ENCODE data around the gene MAOB. TPM values are rescaled to one million over a fixed set of nuclear protein-coding genes. Genes with fewer than 3 reads are reported as not detected.
A peak's percentile ranks its signal among the peaks of the same experiment; 100 is the strongest.

MAOB gene
- total and polyA plus RNA-seq, 7 donors: 5.2 to 65.4 (median 23.2) TPM

DNA sequence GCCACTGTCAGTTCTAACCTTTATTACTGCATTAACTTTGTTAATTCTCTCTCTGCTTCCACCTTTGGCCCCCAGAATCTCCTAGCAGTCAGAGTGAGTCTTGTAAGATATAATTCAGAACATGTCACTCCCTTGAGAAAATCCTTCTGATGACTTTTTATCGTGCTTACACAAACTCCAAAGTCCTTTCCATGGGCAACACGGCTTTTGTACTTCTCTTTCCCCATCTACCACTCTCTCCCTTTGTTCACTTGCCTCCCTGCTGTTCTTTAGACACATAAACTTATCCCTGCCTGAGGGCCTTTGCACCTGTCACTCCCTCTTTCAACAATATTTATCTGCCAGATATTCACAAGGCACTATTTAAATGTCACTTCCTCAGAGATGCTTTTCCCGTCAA, 64.8 kb downstream of the MAOB start:
- intact Hi-C loops (cut with DNase I): no loop called here
- Histone ChIP-seq H3K27me3 (no peaks in the 10 kb centered on the region), H3K27ac (no peak overlapping the region)

DNA sequence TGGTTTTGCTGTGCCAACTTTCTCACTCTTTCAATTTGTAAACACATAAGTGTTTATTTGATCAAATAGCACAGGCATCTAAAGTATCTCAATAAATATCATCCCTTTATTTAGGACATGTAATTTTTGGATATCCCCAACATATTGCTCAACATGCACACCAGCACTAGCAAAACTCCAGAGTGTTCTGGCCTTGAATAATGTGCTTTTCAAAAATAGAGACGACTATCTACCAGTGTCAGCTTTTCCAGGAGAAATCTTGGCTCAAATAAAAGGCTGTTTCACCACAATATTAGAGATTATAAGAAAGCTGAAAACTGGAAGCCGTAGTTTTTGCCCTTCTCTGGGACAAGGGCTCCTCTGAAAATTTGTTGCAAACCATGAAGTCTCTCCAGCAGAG, 67.0 kb downstream of the MAOB start:
- no peak for TF ChIP-seq POLR2A (IDR thresholded peaks at IDR 0.05)
- TF ChIP-seq POLR2AphosphoS5 (IDR thresholded peaks at IDR 0.05): peak in 1 of 4 donors; percentile 18
- no peaks in the 10 kb centered on the region for H3K9me3 ChIP-seq
- no peak overlapping the region for H3K4me3 ChIP-seq
- no peaks in the 10 kb centered on the region for H3K27me3 ChIP-seq
- 74 to 84% methylated on average over 2 of the region's 2 CpGs for WGBS, 2 donors
- intact Hi-C loops (cut with DNase I): no loop called here
- no peaks in the 10 kb centered on the region for H3K36me3 ChIP-seq
- H3K4me1 ChIP-seq: peaks cover 0 to 3% (median 0%) of the 10 kb centered on the region in 4 donors
- H3K27ac ChIP-seq: no peak overlapping the region
- no peak for DNase-seq

More for the DNA sequence above, 64.8 kb downstream of the MAOB start:
- Histone ChIP-seq H3K4me3 (no peak overlapping the region), H3K36me3 (no peaks in the 10 kb centered on the region), H3K4me1 (peaks cover 0 to 11% (median 0%) of the 10 kb centered on the region in 4 donors), H3K9me3 (no peaks in the 10 kb centered on the region)
- WGBS, 2 donors: 28 to 72% methylated on average over 3 of the region's 3 CpGs
- TF ChIP-seq, protein P1, sequence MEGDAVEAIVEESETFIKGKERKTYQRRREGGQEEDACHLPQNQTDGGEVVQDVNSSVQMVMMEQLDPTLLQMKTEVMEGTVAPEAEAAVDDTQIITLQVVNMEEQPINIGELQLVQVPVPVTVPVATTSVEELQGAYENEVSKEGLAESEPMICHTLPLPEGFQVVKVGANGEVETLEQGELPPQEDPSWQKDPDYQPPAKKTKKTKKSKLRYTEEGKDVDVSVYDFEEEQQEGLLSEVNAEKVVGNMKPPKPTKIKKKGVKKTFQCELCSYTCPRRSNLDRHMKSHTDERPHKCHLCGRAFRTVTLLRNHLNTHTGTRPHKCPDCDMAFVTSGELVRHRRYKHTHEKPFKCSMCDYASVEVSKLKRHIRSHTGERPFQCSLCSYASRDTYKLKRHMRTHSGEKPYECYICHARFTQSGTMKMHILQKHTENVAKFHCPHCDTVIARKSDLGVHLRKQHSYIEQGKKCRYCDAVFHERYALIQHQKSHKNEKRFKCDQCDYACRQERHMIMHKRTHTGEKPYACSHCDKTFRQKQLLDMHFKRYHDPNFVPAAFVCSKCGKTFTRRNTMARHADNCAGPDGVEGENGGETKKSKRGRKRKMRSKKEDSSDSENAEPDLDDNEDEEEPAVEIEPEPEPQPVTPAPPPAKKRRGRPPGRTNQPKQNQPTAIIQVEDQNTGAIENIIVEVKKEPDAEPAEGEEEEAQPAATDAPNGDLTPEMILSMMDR (IDR thresholded peaks at IDR 0.05): no peak
- TF ChIP-seq EP300 (IDR thresholded peaks at IDR 0.05) (no peak), POLR2A (IDR thresholded peaks at IDR 0.05) (no peak), POLR2AphosphoS5 (IDR thresholded peaks at IDR 0.05) (no peak)
- no peak for DNase-seq

DNA sequence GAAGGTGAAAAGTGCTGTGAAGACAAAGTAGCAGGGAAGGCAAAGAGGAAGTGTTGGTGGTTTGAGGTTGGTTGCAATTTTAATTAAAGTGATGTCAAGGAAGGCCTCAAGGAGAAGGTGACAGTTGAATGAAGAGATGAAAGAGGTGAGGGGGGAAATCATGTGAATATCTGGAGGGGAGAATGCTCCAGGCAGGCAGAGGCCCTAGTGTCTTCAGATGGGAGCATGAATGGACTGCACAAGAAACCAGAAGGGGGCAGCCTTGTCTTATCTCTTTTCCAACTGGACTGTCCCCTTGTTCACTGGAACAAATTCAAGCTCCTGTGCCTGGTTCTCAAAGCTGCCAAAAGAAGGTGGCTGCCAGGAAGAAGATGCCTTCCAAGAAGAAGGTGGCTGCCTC, 68.4 kb downstream of the MAOB start:
- Histone ChIP-seq H3K9me3 (no peaks in the 10 kb centered on the region), H3K27ac (no peak overlapping the region), H3K4me3 (no peak overlapping the region), H3K36me3 (no peaks in the 10 kb centered on the region), H3K27me3 (no peaks in the 10 kb centered on the region), H3K4me1 (peaks cover 0 to 3% (median 0%) of the 10 kb centered on the region in 4 donors)
- TF ChIP-seq POLR2AphosphoS5 (IDR thresholded peaks at IDR 0.05): no peak
- TF ChIP-seq, protein P1 (IDR thresholded peaks at IDR 0.05): no peak
- no peak for TF ChIP-seq POLR2A (IDR thresholded peaks at IDR 0.05)
- no peak for TF ChIP-seq EP300 (IDR thresholded peaks at IDR 0.05)
- DNase-seq: no peak
- intact Hi-C loops (cut with DNase I): no loop called here

DNA sequence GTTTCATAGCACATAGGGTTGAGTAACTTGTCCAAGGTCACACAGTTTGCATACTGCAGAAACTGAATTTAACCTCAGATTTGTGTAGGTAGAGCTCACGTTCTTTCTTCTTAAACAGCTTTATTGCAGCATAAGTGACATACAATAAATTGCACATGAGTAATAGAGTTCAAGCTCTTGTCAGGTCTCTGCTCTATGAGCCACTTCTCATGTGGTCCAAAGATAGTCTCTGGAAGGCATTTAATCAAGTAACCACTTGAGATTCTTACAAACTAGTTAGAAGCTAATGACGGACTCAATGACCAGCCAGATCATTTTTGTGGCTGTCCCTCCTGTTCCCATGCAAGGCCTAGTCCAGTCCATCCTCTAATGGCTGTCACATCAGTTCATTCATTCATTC, 68.9 kb downstream of the MAOB start:
- Histone ChIP-seq H3K36me3 (no peaks in the 10 kb centered on the region), H3K9me3 (no peaks in the 10 kb centered on the region), H3K27ac (no peak overlapping the region), H3K27me3 (no peaks in the 10 kb centered on the region), H3K4me3 (no peak overlapping the region), H3K4me1 (peaks cover 0 to 3% (median 0%) of the 10 kb centered on the region in 4 donors)
- DNase-seq: no peak
- intact Hi-C loops (cut with DNase I): no loop called here
- TF ChIP-seq, protein P1 (IDR thresholded peaks at IDR 0.05): no peak
- TF ChIP-seq POLR2A (IDR thresholded peaks at IDR 0.05) (no peak), POLR2AphosphoS5 (IDR thresholded peaks at IDR 0.05) (no peak), EP300 (IDR thresholded peaks at IDR 0.05) (no peak)
- 61 to 82% methylated on average over 2 of the region's 2 CpGs for WGBS, 2 donors

DNA sequence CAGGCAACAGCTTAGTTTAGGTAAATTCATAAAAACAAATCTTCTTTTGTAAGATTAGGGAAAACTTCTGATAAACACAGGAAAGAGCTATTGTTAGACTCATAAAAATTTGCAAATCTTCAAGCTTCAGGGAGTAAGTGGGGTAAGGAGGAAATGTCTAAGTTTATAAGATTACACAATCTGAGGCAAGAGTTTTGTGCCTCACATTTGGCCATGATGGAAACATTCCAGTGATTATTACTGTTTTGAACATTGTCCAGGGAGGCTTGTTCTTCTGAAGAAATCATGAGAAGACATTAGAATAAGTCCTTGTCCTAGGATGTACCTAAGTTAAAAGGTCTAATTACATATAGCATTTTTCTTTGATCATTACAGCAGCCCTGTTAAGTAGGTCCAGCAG, 72.8 kb downstream of the MAOB start:
- peaks cover 0 to 18% (median 8%) of the 10 kb centered on the region in 4 donors for H3K4me1 ChIP-seq
- no peaks in the 10 kb centered on the region for H3K36me3 ChIP-seq
- intact Hi-C loops (cut with DNase I): no loop called here
- H3K27me3 ChIP-seq: no peaks in the 10 kb centered on the region
- no peaks in the 10 kb centered on the region for H3K9me3 ChIP-seq
- H3K4me3 ChIP-seq: no peak overlapping the region
- DNase-seq: no peak
- H3K27ac ChIP-seq: peak overlapping the region; percentile 29 to 52 (median 40)
- TF ChIP-seq POLR2A (IDR thresholded peaks at IDR 0.05): no peak
- peak in 3 of 4 donors; percentile 37 to 52 (median 42) for TF ChIP-seq POLR2AphosphoS5 (IDR thresholded peaks at IDR 0.05)

DNA sequence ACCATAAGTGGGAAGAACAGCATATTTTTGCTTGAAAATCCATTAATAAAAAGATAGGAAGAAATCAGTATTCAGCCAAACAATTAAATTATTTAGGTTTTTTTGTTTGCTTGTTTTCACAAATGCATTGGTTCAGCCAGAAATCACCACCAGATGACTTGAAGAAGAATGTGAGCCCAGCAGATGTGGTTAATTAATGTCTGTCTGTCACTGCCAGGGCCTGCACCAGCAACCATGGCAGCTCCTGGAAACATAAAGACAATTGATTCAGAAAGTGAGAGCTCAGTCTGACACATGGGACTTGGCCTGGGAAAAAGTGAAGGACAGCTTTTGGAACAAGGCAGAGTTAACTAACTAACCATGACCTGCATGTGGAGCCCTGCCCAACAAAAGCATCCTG, 74.0 kb downstream of the MAOB start:
- intact Hi-C loops (cut with DNase I): no loop called here
- H3K27ac ChIP-seq: no peak overlapping the region

More for the DNA sequence above, 74.0 kb downstream of the MAOB start:
- Histone ChIP-seq H3K36me3 (no peaks in the 10 kb centered on the region), H3K27me3 (no peaks in the 10 kb centered on the region), H3K4me1 (peaks cover 0 to 18% (median 8%) of the 10 kb centered on the region in 4 donors), H3K9me3 (no peaks in the 10 kb centered on the region), H3K4me3 (no peak overlapping the region)
- TF ChIP-seq, protein P1 (IDR thresholded peaks at IDR 0.05): no peak
- TF ChIP-seq POLR2AphosphoS5 (IDR thresholded peaks at IDR 0.05) (no peak), POLR2A (IDR thresholded peaks at IDR 0.05) (no peak), EP300 (IDR thresholded peaks at IDR 0.05) (no peak)
- DNase-seq: no peak
